Fibroblast of skin of right quadriceps (primary cell): ENCODE results near the gene ZNF407.

ENCODE experiments used
- DNase-seq: peaks from one replicate; pipeline ENCODE4 v3.0.0-alpha.2; 2013

ZNF407 gene

GRCh38 chr18:74589811-74590210 lies 7.9 kb upstream of the ZNF407 start:
- no peak for DNase-seq

GRCh38 chr18:74590671-74591070 lies 7.0 kb upstream of the ZNF407 start:
- no peak for DNase-seq

GRCh38 chr18:74595431-74595830 lies 2.2 kb upstream of the ZNF407 start:
- DNase-seq, result no peak

- DNase-seq, result peak; percentile 79
Observed at GRCh38 chr18:74597034-74597661, 522 bp upstream of the ZNF407 start.

GRCh38 chr18:74598350-74599001 lies 806 bp downstream of the ZNF407 start:
- DNase-seq, result peak; percentile 41

- no peak for DNase-seq
Observed at GRCh38 chr18:74604361-74604760, 6.7 kb downstream of the ZNF407 start.

- DNase-seq, result peak; percentile 72
Observed at GRCh38 chr18:74604774-74605173, 7.1 kb downstream of the ZNF407 start.

- peak; percentile 29 for DNase-seq
Observed at GRCh38 chr18:74608681-74609080, 11.0 kb downstream of the ZNF407 start.

- DNase-seq, result peak; percentile 57
Observed at GRCh38 chr18:74609535-74609934, 11.9 kb downstream of the ZNF407 start.

- no peak for DNase-seq
Observed at GRCh38 chr18:74610051-74610615, 12.5 kb downstream of the ZNF407 start.

GRCh38 chr18:74610860-74611259 lies 13.2 kb downstream of the ZNF407 start:
- no peak for DNase-seq

- no peak for DNase-seq
Observed at GRCh38 chr18:74611765-74612164, 14.1 kb downstream of the ZNF407 start.

GRCh38 chr18:74613381-74613780 lies 15.7 kb downstream of the ZNF407 start:
- no peak for DNase-seq

GRCh38 chr18:74616494-74616893 lies 18.8 kb downstream of the ZNF407 start:
- DNase-seq, result no peak

GRCh38 chr18:74617486-74617885 lies 19.8 kb downstream of the ZNF407 start:
- no peak for DNase-seq

GRCh38 chr18:74622072-74622471 lies 24.4 kb downstream of the ZNF407 start:
- no peak for DNase-seq

GRCh38 chr18:74623047-74623816 lies 25.6 kb downstream of the ZNF407 start:
- DNase-seq, result no peak

GRCh38 chr18:74624466-74624865 lies 26.8 kb downstream of the ZNF407 start:
- DNase-seq, result no peak

GRCh38 chr18:74625157-74625556 lies 27.5 kb downstream of the ZNF407 start:
- peak; percentile 42 for DNase-seq

- no peak for DNase-seq
Observed at GRCh38 chr18:74626049-74626874, 28.6 kb downstream of the ZNF407 start.

- DNase-seq, result no peak
Observed at GRCh38 chr18:74630804-74631203, 33.1 kb downstream of the ZNF407 start.

GRCh38 chr18:74631212-74631611 lies 33.5 kb downstream of the ZNF407 start:
- DNase-seq, result no peak
